HS-5 (cell line): ENCODE results near the gene REEP1.
"Not testable (repeated sequence)": the region's sequence is repeated elsewhere in the genome, so short reads cannot be mapped to it uniquely, and the experiment has no call there.

Source experiments
- DNase-seq: peaks from one replicate; pipeline ENCODE4 v3.0.0-alpha.2; 2012; ENCODE audit warnings: low read depth

The REEP1 gene

GRCh38 chr2:86283411-86284030, 53.9 kb downstream of the REEP1 start:
- DNase-seq = no peak

GRCh38 chr2:86281066-86281700, 56.2 kb downstream of the REEP1 start:
- DNase-seq = no peak

GRCh38 chr2:86280191-86280667, 57.2 kb downstream of the REEP1 start:
- no peak for DNase-seq

- no peak for DNase-seq
These were observed 61.5 kb downstream of the REEP1 start for GRCh38 chr2:86275962-86276361.

GRCh38 chr2:86275384-86275799, 62.0 kb downstream of the REEP1 start:
- no peak for DNase-seq

- no peak for DNase-seq
These were observed 62.5 kb downstream of the REEP1 start for GRCh38 chr2:86274918-86275275.

GRCh38 chr2:86274265-86274917, 63.0 kb downstream of the REEP1 start:
- DNase-seq = peak; percentile 73

- DNase-seq = no peak
These were observed 65.3 kb downstream of the REEP1 start for GRCh38 chr2:86272111-86272510.

GRCh38 chr2:86271248-86271647, 66.2 kb downstream of the REEP1 start:
- no peak for DNase-seq

- no peak for DNase-seq
These were observed 73.5 kb downstream of the REEP1 start for GRCh38 chr2:86263956-86264355.

GRCh38 chr2:86260978-86261377, 76.4 kb downstream of the REEP1 start:
- DNase-seq = no peak

GRCh38 chr2:86258106-86258505, 79.3 kb downstream of the REEP1 start:
- DNase-seq = no peak

- DNase-seq = no peak
These were observed 80.4 kb downstream of the REEP1 start for GRCh38 chr2:86256982-86257381.

GRCh38 chr2:86256300-86256699, 81.1 kb downstream of the REEP1 start:
- no peak for DNase-seq

GRCh38 chr2:86254576-86255538, 82.6 kb downstream of the REEP1 start:
- no peak for DNase-seq

GRCh38 chr2:86253424-86253823, 84.0 kb downstream of the REEP1 start:
- DNase-seq = no peak

- no peak for DNase-seq
These were observed 85.6 kb downstream of the REEP1 start for GRCh38 chr2:86251840-86252266.

GRCh38 chr2:86249579-86250391, 87.6 kb downstream of the REEP1 start:
- peak; percentile 60 for DNase-seq

GRCh38 chr2:86249176-86249575, 88.2 kb downstream of the REEP1 start:
- no peak for DNase-seq

- DNase-seq = not testable (repeated sequence)
These were observed 92.2 kb downstream of the REEP1 start for GRCh38 chr2:86245222-86245621.

- not testable (repeated sequence) for DNase-seq
These were observed 92.6 kb downstream of the REEP1 start for GRCh38 chr2:86244781-86245180.
